OCI-LY1 (cell line): ENCODE measurements around the gene GALNT10.

Experiments used
- CTCF ChIP-seq: fragments of 200-600 bp; sonication (generic), shearing (Covaris generic); IDR thresholded peaks from 2 replicates; pipeline ENCODE4 v1.5.1; 2017; ENCODE audit warnings: mild to moderate bottlenecking, antibody characterized with exemption, low read length, moderate library complexity, mixed read lengths
- EZH2 ChIP-seq: fragments of 200-600 bp; sonication (generic), shearing (Covaris generic); IDR thresholded peaks from 2 replicates; pipeline ENCODE4 v1.8.0; 2017; ENCODE audit warnings: borderline replicate concordance, mixed run types, mild to moderate bottlenecking, antibody characterized with exemption, low read length, moderate library complexity, mixed read lengths

- no peak for TF ChIP-seq CTCF
- TF ChIP-seq EZH2, result no peak
Measured at GRCh38 chr5:154141745-154142221, 48.8 kb upstream of the GALNT10 start.
